Transverse colon (tissue), 4 donors: ENCODE measurements around the gene OR4F6. TPM values are rescaled to one million over a fixed set of nuclear protein-coding genes. Genes with fewer than 3 reads are reported as not detected.

Source experiments
- DNase-seq: peaks from one replicate; pipeline ENCODE4 v3.0.0-alpha.2; 2019
- H3K27ac ChIP-seq, 4 donors: fragments of 200-600 bp; sonication (generic); 2 replicates each; pipeline ENCODE4 v1.5.1; 2016 to 2018; ENCODE audit warnings: inconsistent platforms in 4 of 4
- H3K27me3 ChIP-seq: fragments of 200-600 bp; sonication (generic); 2 replicates; pipeline ENCODE4 v1.5.1; 2017; ENCODE audit warnings: inconsistent platforms
- H3K36me3 ChIP-seq, 4 donors: fragments of 200-600 bp; sonication (generic); 2 replicates each; pipeline ENCODE4 v1.5.1; 2017 to 2019; ENCODE audit warnings: inconsistent platforms in 4 of 4
- H3K4me1 ChIP-seq, 4 donors: fragments of 200-600 bp; sonication (generic); 2 replicates each; pipeline ENCODE4 v1.5.1; 2017 to 2020; ENCODE audit warnings: inconsistent platforms in 4 of 4
- H3K4me3 ChIP-seq, 4 donors: fragments of 200-600 bp; sonication (generic); 1 replicate in 1 of 4; 2 replicates in 3 of 4; pipeline versions ENCODE4 v1.5.1 to v1.6.1; 2017 to 2019; ENCODE audit warnings: inconsistent platforms in 4 of 4
- H3K9me3 ChIP-seq, 2 donors: fragments of 200-600 bp; sonication (generic); 2 replicates each; pipeline ENCODE4 v1.5.1; 2017 to 2019; ENCODE audit warnings: inconsistent platforms in 2 of 2
- EP300 ChIP-seq: sonication (generic); formaldehyde crosslinking; IDR thresholded peaks from one replicate; pipeline ENCODE4 v1.6.1; 2017; ENCODE audit warnings: antibody characterized with exemption, low read depth
- POLR2A ChIP-seq: fragments of 450-650 bp; IDR thresholded peaks from one replicate; pipeline ENCODE4 v1.6.1; 2016; ENCODE audit warnings: antibody characterized with exemption, mild to moderate bottlenecking, moderate library complexity
- POLR2AphosphoS5 ChIP-seq, 3 donors: sonication (generic); formaldehyde crosslinking; IDR thresholded peaks; one replicate each; pipeline ENCODE4 v1.6.1; 2016; ENCODE audit warnings: antibody characterized with exemption in 3 of 3
- WGBS, 2 donors: methylation state at CpG; one replicate each; pipeline ENCODE4 v1.1.5; 2018; ENCODE audit warnings: low coverage in 1 of 2; 5-methylcytosine and 5-hydroxymethylcytosine counted together
- in situ Hi-C, 4 donors: fragments of 200-750 bp; cut with MboI; loops; one replicate each; pipeline versions ENCODE4 v1.15.0 to v1.15.1; 2017; ENCODE audit warnings: low sequenced_read_pairs in 3 of 4, low pct_ligation_motif_present in 1 of 4, low pct_unique_long_range_greater_than_20kb in 1 of 4
- intact Hi-C: fragments of 100-400 bp; cut with DNase I; formaldehyde crosslinking; loops from one replicate; pipeline ENCODE4 v1.15.1; 2023; ENCODE audit warnings: low total_unique reads
- total RNA-seq, 4 donors: library from RNA; depleted of rRNA; stranded (reverse); fragments of >200 nt; gene quantifications; one replicate each; pipeline ENCODE4 v1.1.0, GENCODE V29; 2016
- TF ChIP-seq, protein P1 (sequence below), 5 experiments: fragments of 200-600 bp in 3 of 5; fragments of 450-650 bp in 2 of 5; sonication (generic) in 3 of 5; IDR thresholded peaks; 1 replicate in 2 of 5; 2 replicates in 3 of 5; pipeline ENCODE4 v1.5.1; 2016 to 2017; ENCODE audit warnings: antibody characterized with exemption in 5 of 5, inconsistent platforms in 3 of 5, mild to moderate bottlenecking in 2 of 5, moderate library complexity in 1 of 5

The OR4F6 gene
- total RNA-seq, 4 donors from 2014 or later, result not detected

DNA sequence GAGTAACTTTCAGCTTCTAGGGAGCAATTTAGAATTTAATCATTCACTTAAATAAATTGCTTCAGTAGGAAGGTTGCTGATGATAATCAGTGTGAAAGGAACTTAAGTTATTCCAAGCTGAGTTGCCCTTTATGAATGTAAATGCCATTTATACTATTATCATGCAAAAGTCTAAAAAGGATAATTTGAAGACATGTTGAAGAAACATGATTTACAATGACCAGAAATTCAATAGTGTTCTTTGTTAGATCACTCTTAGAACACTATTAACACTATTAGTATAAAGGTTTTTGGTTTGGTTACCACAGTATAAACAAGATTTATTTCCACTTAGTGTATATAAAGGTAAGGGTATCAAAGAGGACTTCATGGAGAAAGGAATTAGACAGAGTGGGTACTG lies 1.6 kb downstream of the OR4F6 start:
- DNase-seq, result no peak
- Histone ChIP-seq H3K4me1 (no peaks in the 10 kb centered on the region), H3K9me3 (no peaks in the 10 kb centered on the region), H3K4me3 (no peak overlapping the region), H3K27ac (no peak overlapping the region), H3K27me3 (peaks cover 15% of the 10 kb centered on the region), H3K36me3 (no peaks in the 10 kb centered on the region)
- intact Hi-C loops (no loop called here), in situ Hi-C loops (no loop called here)
- TF ChIP-seq POLR2AphosphoS5 (IDR thresholded peaks at IDR 0.05) (no peak), POLR2A (no peak), EP300 (no peak)
- TF ChIP-seq, protein P1, sequence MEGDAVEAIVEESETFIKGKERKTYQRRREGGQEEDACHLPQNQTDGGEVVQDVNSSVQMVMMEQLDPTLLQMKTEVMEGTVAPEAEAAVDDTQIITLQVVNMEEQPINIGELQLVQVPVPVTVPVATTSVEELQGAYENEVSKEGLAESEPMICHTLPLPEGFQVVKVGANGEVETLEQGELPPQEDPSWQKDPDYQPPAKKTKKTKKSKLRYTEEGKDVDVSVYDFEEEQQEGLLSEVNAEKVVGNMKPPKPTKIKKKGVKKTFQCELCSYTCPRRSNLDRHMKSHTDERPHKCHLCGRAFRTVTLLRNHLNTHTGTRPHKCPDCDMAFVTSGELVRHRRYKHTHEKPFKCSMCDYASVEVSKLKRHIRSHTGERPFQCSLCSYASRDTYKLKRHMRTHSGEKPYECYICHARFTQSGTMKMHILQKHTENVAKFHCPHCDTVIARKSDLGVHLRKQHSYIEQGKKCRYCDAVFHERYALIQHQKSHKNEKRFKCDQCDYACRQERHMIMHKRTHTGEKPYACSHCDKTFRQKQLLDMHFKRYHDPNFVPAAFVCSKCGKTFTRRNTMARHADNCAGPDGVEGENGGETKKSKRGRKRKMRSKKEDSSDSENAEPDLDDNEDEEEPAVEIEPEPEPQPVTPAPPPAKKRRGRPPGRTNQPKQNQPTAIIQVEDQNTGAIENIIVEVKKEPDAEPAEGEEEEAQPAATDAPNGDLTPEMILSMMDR (IDR thresholded peaks at IDR 0.05), result no peak

DNA sequence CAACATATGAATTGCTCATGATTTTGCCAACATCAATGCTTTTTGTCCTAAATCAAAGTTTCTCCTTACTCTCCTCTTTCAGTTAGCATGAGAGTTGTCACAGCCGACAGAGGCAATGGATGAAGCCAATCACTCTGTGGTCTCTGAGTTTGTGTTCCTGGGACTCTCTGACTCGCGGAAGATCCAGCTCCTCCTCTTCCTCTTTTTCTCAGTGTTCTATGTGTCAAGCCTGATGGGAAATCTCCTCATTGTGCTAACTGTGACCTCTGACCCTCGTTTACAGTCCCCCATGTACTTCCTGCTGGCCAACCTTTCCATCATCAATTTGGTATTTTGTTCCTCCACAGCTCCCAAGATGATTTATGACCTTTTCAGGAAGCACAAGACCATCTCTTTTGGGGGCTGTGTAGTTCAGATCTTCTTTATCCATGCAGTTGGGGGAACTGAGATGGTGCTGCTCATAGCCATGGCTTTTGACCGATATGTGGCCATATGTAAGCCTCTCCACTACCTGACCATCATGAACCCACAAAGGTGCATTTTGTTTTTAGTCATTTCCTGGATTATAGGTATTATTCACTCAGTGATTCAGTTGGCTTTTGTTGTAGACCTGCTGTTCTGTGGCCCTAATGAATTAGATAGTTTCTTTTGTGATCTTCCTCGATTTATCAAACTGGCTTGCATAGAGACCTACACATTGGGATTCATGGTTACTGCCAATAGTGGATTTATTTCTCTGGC lies 2.5 kb downstream of the OR4F6 start:
- TF ChIP-seq EP300 (no peak), POLR2AphosphoS5 (IDR thresholded peaks at IDR 0.05) (no peak), POLR2A (no peak)
- TF ChIP-seq, protein P1 (IDR thresholded peaks at IDR 0.05), result no peak
- Histone ChIP-seq H3K36me3 (no peaks in the 10 kb centered on the region), H3K4me1 (no peaks in the 10 kb centered on the region), H3K27ac (no peak overlapping the region), H3K9me3 (no peaks in the 10 kb centered on the region), H3K27me3 (peaks cover 15% of the 10 kb centered on the region), H3K4me3 (no peak overlapping the region)
- in situ Hi-C loops (no loop called here), intact Hi-C loops (no loop called here)
- no peak for DNase-seq
- 69 to 73% methylated on average over 6 of the region's 6 CpGs for WGBS, 2 donors

DNA sequence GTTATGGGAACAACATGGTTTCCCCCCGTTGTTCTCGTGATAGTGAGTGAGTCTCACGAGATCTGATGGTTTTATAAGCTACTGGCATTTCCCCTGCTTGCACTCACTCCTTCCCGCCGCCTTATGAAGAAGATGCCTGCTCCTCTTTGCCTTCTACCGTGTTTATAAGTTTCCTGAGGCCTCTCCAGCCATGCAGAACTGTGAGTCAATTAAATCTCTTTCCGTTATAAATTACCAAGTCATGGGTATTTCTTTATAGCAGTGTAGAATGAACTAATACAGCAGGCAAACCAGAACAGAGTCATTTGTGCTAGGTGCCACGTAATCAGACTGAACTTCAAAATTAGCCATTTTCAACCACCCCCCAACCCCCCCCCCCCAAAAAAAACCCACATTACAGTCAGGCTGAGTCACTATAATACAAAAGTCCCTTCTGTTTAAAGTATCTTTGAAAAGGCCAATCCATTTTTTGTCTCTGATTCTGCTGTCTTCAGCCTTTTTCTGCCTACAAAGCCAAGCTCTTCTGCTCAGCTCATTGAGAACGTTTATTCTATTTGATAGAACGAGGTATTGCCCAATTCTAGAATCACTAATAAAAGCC lies 4.1 kb downstream of the OR4F6 start:
- no peak overlapping the region for H3K4me3 ChIP-seq
- H3K27ac ChIP-seq, result no peak overlapping the region
- no peaks in the 10 kb centered on the region for H3K4me1 ChIP-seq
- in situ Hi-C loops (no loop called here), intact Hi-C loops (no loop called here)
- no peaks in the 10 kb centered on the region for H3K36me3 ChIP-seq
- no peaks in the 10 kb centered on the region for H3K9me3 ChIP-seq
- H3K27me3 ChIP-seq, result peaks cover 18% of the 10 kb centered on the region
- no peak for DNase-seq
- WGBS, 2 donors, result 59 to 74% methylated on average over 8 to 10 of the region's 10 CpGs
- TF ChIP-seq, protein P1 (IDR thresholded peaks at IDR 0.05), result no peak
- TF ChIP-seq EP300 (no peak), POLR2AphosphoS5 (IDR thresholded peaks at IDR 0.05) (no peak), POLR2A (no peak)

DNA sequence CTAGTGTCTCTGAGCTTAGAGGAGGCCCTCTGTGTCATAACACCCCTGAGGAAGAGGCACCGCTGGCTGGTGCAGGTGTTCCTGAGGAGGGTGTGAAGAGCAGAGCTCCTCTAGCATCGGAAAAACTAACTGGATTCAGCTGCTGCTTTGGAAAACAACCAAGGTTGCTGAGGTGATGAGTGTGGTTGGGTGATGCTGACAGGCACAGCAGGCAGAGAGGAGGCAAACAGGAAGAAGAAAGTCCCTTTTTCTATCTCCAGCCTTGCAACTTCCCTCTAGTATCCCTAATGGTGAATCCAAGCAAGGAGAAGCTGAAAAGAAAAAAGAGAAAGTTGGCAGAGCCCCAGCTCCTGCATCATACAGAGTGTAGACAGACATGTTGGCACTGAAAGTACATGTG lies 4.9 kb downstream of the OR4F6 start:
- DNase-seq, result no peak
- no peaks in the 10 kb centered on the region for H3K4me1 ChIP-seq
- no peaks in the 10 kb centered on the region for H3K9me3 ChIP-seq
- intact Hi-C loops, result no loop called here
- TF ChIP-seq POLR2AphosphoS5 (IDR thresholded peaks at IDR 0.05) (no peak), POLR2A (no peak), EP300 (no peak)
- TF ChIP-seq, protein P1 (IDR thresholded peaks at IDR 0.05), result no peak
- no peaks in the 10 kb centered on the region for H3K36me3 ChIP-seq
- in situ Hi-C loops, result no loop called here
- H3K27me3 ChIP-seq, result peaks cover 18% of the 10 kb centered on the region
- no peak overlapping the region for H3K4me3 ChIP-seq
- 38% methylated on average over 2 of the region's 2 CpGs; no CpG with 5 or more reads in 1 of the 2 donors for WGBS, 2 donors
- no peak overlapping the region for H3K27ac ChIP-seq
